Retinal pigment epithelial cell (primary cell): Measurements from ENCODE around the gene KRT71.

ENCODE experiments used
- DNase-seq: peaks from one replicate; pipeline ENCODE4 v3.0.0-alpha.2; 2010; ENCODE audit warnings: low read depth
- H3K4me3 ChIP-seq: 2 replicates; pipeline ENCODE4 v1.5.1; 2011; ENCODE audit warnings: mild to moderate bottlenecking, low read length, control low read depth, moderate library complexity
- CTCF ChIP-seq: conservative IDR thresholded peaks from 2 replicates; pipeline ENCODE4 v1.5.1; 2011; ENCODE audit warnings: low read depth, low read length, control low read depth, inconsistent platforms

The KRT71 gene

GRCh38 chr12:52582486-52582885, 29.5 kb upstream of the KRT71 start:
- TF ChIP-seq CTCF = no peak
- no peak for DNase-seq
- H3K4me3 ChIP-seq = no peak overlapping the region

- no peak for TF ChIP-seq CTCF
- H3K4me3 ChIP-seq = no peak overlapping the region
- no peak for DNase-seq
Measured at GRCh38 chr12:52581481-52581880, 28.5 kb upstream of the KRT71 start.

- no peak for DNase-seq
- no peak for TF ChIP-seq CTCF
- H3K4me3 ChIP-seq = no peak overlapping the region
Measured at GRCh38 chr12:52581066-52581465, 28.1 kb upstream of the KRT71 start.

- DNase-seq = no peak
- H3K4me3 ChIP-seq = no peak overlapping the region
- TF ChIP-seq CTCF = no peak
Measured at GRCh38 chr12:52580496-52580895, 27.6 kb upstream of the KRT71 start.

- no peak for DNase-seq
- TF ChIP-seq CTCF = no peak
- no peak overlapping the region for H3K4me3 ChIP-seq
Measured at GRCh38 chr12:52579468-52580465, 26.8 kb upstream of the KRT71 start.

- no peak for DNase-seq
- H3K4me3 ChIP-seq = no peak overlapping the region
- no peak for TF ChIP-seq CTCF
Measured at GRCh38 chr12:52578469-52578868, 25.5 kb upstream of the KRT71 start.

GRCh38 chr12:52577316-52577715, 24.4 kb upstream of the KRT71 start:
- no peak for DNase-seq
- no peak overlapping the region for H3K4me3 ChIP-seq
- TF ChIP-seq CTCF = no peak
